ENCODE data around the gene TNRC18. TPM values are rescaled to one million over a fixed set of nuclear protein-coding genes. Genes with fewer than 3 reads are reported as not detected.
"Not testable (repeated sequence)": the region's sequence is repeated elsewhere in the genome, so short reads cannot be mapped to it uniquely, and the experiment has no call there.

Gene TNRC18
- total and polyA plus RNA-seq, 4 donors = 2.3 to 37.1 (median 20.4) TPM

DNA sequence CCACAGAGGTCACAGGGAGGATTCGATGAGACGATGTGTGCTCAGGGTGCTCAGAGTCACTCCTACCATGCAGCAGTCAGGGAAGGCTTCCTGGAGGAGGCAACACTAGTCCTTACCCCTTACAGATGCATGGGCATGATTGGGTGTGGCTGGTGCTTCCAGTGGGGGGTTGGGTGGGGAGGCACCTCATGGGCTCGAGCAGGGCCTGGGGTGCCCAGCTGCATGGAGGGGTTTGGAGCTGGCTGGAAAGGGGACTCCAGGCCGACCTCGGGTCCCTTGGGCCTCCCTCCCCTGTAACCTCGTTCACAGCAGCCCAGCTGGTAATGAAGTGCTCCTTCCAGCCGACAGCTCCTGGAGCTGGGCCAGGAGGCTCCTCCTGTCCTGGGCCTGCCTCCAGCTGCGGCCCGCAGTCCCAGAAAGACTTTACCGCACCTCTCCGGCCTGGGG is 148.6 kb downstream of the TNRC18 start:
- not testable (repeated sequence) for H3K27me3 ChIP-seq (ENCODE audit: control insufficient read depth in 4 of 4, insufficient read depth in 4 of 4, low read length in 3 of 4); DNase-seq (ENCODE audit: low spot score); H3K4me1 ChIP-seq (ENCODE audit: control insufficient read depth in 4 of 4, insufficient read depth in 4 of 4, low read length in 3 of 4); H3K9ac ChIP-seq (ENCODE audit: low read depth in 1 of 2, low read length in 2 of 2); H3K27ac ChIP-seq (ENCODE audit: low read depth in 1 of 2, low read length in 2 of 2); H3K4me3 ChIP-seq (ENCODE audit: low read depth in 1 of 3, low read length in 3 of 3); H3K36me3 ChIP-seq (ENCODE audit: control insufficient read depth in 4 of 4, insufficient read depth in 3 of 4, low read depth in 1 of 4, low read length in 3 of 4); H3K9me3 ChIP-seq (ENCODE audit: control insufficient read depth in 4 of 4, low read length in 3 of 4)
- 67% methylated on average over 11 of the region's 11 CpGs for WGBS

DNA sequence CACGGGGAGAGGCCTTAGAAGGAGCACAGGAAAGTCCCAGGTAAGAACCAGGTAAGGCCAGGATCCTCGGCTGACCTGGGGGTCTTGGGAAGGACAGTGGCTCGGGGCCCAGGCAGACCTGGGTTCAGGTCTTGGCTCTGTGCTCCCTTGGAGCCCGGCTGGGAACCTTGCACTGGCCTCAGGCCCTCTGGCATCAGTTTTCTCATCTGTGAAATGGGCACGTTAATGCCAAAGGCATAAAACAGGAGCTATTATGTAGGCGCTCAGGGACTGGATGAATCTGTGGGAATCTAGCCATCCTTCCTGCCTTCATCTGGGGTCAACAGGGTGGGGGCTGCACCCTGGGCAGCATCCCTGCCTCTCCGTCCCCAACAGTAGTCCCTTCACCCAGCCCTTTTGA is 149.2 kb downstream of the TNRC18 start:
- H3K36me3 ChIP-seq (ENCODE audit: control insufficient read depth in 4 of 4, insufficient read depth in 3 of 4, low read depth in 1 of 4, low read length in 3 of 4) = no peaks in the 10 kb centered on the region
- H3K9me3 ChIP-seq (ENCODE audit: control insufficient read depth in 4 of 4, low read length in 3 of 4) = no peaks in the 10 kb centered on the region
- no peak for DNase-seq (ENCODE audit: low spot score)
- H3K4me1 ChIP-seq (ENCODE audit: control insufficient read depth in 4 of 4, insufficient read depth in 4 of 4, low read length in 3 of 4) = no peaks in the 10 kb centered on the region
- no peak overlapping the region for H3K4me3 ChIP-seq (ENCODE audit: low read depth in 1 of 3, low read length in 3 of 3)
- H3K27ac ChIP-seq (ENCODE audit: low read depth in 1 of 2, low read length in 2 of 2) = no peak overlapping the region
- H3K27me3 ChIP-seq (ENCODE audit: control insufficient read depth in 4 of 4, insufficient read depth in 4 of 4, low read length in 3 of 4) = no peaks in the 10 kb centered on the region
- WGBS = 81% methylated on average over 7 of the region's 7 CpGs
- H3K9ac ChIP-seq (ENCODE audit: low read depth in 1 of 2, low read length in 2 of 2) = no peak overlapping the region
- TF ChIP-seq SP1 (IDR thresholded peaks at IDR 0.05) = no peak
- TF ChIP-seq, protein P1, sequence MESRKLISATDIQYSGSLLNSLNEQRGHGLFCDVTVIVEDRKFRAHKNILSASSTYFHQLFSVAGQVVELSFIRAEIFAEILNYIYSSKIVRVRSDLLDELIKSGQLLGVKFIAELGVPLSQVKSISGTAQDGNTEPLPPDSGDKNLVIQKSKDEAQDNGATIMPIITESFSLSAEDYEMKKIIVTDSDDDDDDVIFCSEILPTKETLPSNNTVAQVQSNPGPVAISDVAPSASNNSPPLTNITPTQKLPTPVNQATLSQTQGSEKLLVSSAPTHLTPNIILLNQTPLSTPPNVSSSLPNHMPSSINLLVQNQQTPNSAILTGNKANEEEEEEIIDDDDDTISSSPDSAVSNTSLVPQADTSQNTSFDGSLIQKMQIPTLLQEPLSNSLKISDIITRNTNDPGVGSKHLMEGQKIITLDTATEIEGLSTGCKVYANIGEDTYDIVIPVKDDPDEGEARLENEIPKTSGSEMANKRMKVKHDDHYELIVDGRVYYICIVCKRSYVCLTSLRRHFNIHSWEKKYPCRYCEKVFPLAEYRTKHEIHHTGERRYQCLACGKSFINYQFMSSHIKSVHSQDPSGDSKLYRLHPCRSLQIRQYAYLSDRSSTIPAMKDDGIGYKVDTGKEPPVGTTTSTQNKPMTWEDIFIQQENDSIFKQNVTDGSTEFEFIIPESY (IDR thresholded peaks at IDR 0.05) = no peak

DNA sequence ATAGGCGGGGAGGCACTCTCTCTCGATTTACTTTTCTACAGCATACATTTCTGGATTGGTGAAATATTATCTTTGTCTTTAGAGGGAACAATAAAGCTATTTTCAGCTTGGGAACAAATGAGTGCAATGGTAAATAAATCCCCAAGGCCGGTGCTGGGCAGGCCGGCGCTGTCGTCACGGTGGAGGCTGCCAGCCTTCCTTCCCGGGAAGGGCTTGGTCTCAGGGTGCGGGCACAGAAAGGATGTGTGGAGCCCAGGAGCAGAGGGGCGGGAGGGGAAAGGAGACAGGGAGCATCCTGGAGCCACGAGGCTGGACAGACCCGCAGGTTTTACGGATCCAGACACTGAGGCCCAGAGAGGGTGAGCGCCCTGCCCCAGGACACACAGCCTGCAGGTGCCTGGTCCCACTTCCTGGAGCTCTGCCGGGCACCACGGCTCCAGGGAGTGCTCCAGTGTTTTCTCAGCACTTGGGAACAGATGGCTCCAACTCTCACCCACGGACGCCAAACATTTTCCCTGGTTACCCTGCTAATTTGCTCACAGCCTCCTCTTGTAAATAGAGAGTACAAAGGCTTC is 149.7 kb downstream of the TNRC18 start:
- 64% methylated on average over 18 of the region's 18 CpGs for WGBS
- not testable (repeated sequence) for H3K4me1 ChIP-seq (ENCODE audit: control insufficient read depth in 4 of 4, insufficient read depth in 4 of 4, low read length in 3 of 4); H3K9ac ChIP-seq (ENCODE audit: low read depth in 1 of 2, low read length in 2 of 2); H3K9me3 ChIP-seq (ENCODE audit: control insufficient read depth in 4 of 4, low read length in 3 of 4); H3K27ac ChIP-seq (ENCODE audit: low read depth in 1 of 2, low read length in 2 of 2); H3K4me3 ChIP-seq (ENCODE audit: low read depth in 1 of 3, low read length in 3 of 3); H3K36me3 ChIP-seq (ENCODE audit: control insufficient read depth in 4 of 4, insufficient read depth in 3 of 4, low read depth in 1 of 4, low read length in 3 of 4); DNase-seq (ENCODE audit: low spot score); H3K27me3 ChIP-seq (ENCODE audit: control insufficient read depth in 4 of 4, insufficient read depth in 4 of 4, low read length in 3 of 4)

DNA sequence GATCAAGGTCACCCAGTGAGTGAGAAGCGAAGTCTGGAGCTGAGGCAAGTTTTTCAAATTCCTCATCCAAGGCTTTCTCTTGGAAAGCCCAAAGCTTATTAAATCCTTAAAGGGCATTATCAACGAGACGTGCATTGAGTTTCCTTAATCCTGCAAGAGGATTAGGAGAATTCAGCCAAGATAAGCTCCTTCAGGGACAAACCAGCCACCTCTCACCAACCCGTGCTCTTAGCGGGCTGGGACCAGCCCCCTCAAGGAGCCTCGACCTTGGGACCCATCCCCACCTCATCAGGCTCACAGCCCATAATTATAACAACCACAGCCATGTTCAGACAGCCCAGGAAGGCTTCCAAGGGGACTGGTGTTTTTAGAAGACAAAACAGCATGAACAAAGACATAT is 152.8 kb downstream of the TNRC18 start:
- H3K9ac ChIP-seq (ENCODE audit: low read depth in 1 of 2, low read length in 2 of 2) = no peak overlapping the region
- H3K27ac ChIP-seq (ENCODE audit: low read depth in 1 of 2, low read length in 2 of 2) = no peak overlapping the region
- no peak overlapping the region for H3K4me3 ChIP-seq (ENCODE audit: low read depth in 1 of 3, low read length in 3 of 3)
- TF ChIP-seq EGR1 (IDR thresholded peaks at IDR 0.05; ENCODE audit: low read depth in 2 of 2) (no peak), HNF4A (conservative IDR thresholded peaks at IDR 0.05) (no peak), NR2F2 (IDR thresholded peaks at IDR 0.05) (no peak)
- TF ChIP-seq, protein P2, sequence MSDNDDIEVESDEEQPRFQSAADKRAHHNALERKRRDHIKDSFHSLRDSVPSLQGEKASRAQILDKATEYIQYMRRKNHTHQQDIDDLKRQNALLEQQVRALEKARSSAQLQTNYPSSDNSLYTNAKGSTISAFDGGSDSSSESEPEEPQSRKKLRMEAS (IDR thresholded peaks at IDR 0.05) = no peak
- no peaks in the 10 kb centered on the region for H3K36me3 ChIP-seq (ENCODE audit: control insufficient read depth in 4 of 4, insufficient read depth in 3 of 4, low read depth in 1 of 4, low read length in 3 of 4)
- no peaks in the 10 kb centered on the region for H3K4me1 ChIP-seq (ENCODE audit: control insufficient read depth in 4 of 4, insufficient read depth in 4 of 4, low read length in 3 of 4)
- WGBS = 52% methylated on average over 6 of the region's 6 CpGs
- H3K27me3 ChIP-seq (ENCODE audit: control insufficient read depth in 4 of 4, insufficient read depth in 4 of 4, low read length in 3 of 4) = no peaks in the 10 kb centered on the region
- no peaks in the 10 kb centered on the region for H3K9me3 ChIP-seq (ENCODE audit: control insufficient read depth in 4 of 4, low read length in 3 of 4)
- DNase-seq (ENCODE audit: low spot score) = no peak

DNA sequence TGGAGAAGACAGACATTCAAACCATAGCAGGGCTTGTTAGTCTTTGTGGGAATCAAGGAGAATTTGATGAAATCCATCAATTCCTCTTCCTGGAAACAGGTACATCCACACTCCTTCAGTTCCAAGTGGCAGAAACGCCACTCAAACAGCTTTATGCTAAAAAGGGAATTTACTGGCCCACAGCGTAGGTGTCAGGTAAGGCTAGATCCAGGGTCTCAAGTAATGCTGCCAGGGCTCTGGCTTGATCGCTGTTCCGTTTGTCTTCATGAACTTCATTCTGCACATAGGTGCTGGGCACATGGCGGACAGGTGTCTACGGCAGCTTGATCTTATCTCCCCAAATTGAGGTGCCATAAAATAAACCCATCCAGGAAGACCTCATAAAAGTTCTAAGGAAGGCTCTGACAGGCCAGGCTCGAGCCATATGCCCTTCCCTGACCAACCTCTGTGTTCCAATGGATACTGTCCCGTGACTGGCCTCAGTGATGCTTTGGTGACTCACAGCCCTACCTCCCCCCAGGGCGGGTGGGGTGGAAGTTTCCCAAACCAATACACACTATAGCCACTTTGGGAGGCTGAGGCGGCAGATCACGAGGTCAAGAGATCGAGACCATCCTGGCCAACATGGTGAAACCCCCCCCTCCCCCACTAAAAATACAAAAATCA is 153.5 kb downstream of the TNRC18 start:
- 80% methylated on average over 12 of the region's 12 CpGs for WGBS
- not testable (repeated sequence) for H3K27me3 ChIP-seq (ENCODE audit: control insufficient read depth in 4 of 4, insufficient read depth in 4 of 4, low read length in 3 of 4); DNase-seq (ENCODE audit: low spot score); H3K27ac ChIP-seq (ENCODE audit: low read depth in 1 of 2, low read length in 2 of 2); H3K9me3 ChIP-seq (ENCODE audit: control insufficient read depth in 4 of 4, low read length in 3 of 4); H3K4me1 ChIP-seq (ENCODE audit: control insufficient read depth in 4 of 4, insufficient read depth in 4 of 4, low read length in 3 of 4); H3K36me3 ChIP-seq (ENCODE audit: control insufficient read depth in 4 of 4, insufficient read depth in 3 of 4, low read depth in 1 of 4, low read length in 3 of 4); H3K4me3 ChIP-seq (ENCODE audit: low read depth in 1 of 3, low read length in 3 of 3); H3K9ac ChIP-seq (ENCODE audit: low read depth in 1 of 2, low read length in 2 of 2)

DNA sequence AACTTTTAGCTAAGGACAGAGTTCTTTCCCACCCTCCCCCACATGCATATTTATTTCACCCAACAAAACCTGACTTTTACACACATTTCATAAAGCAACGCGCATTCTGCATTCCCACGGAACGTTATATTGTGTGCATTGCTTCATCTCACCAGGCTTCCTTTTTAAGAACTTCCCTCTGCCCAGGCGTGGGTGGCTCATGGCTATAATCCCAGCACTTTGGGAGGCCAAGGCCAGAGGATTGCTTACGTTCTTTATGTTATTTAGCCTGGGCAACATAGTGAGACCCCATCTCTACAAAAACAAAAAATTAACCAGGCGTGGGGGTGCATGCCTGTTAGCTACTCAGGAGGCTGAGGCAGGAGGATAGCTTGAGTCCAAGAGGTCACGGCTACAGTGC is 155.8 kb downstream of the TNRC18 start:
- not testable (repeated sequence) for H3K27ac ChIP-seq (ENCODE audit: low read depth in 1 of 2, low read length in 2 of 2); DNase-seq (ENCODE audit: low spot score); H3K9ac ChIP-seq (ENCODE audit: low read depth in 1 of 2, low read length in 2 of 2); H3K9me3 ChIP-seq (ENCODE audit: control insufficient read depth in 4 of 4, low read length in 3 of 4); H3K27me3 ChIP-seq (ENCODE audit: control insufficient read depth in 4 of 4, insufficient read depth in 4 of 4, low read length in 3 of 4); H3K36me3 ChIP-seq (ENCODE audit: control insufficient read depth in 4 of 4, insufficient read depth in 3 of 4, low read depth in 1 of 4, low read length in 3 of 4); H3K4me1 ChIP-seq (ENCODE audit: control insufficient read depth in 4 of 4, insufficient read depth in 4 of 4, low read length in 3 of 4); H3K4me3 ChIP-seq (ENCODE audit: low read depth in 1 of 3, low read length in 3 of 3)
- WGBS = 85% methylated on average over 8 of the region's 8 CpGs

Data from liver (tissue), 9 donors.